ENCODE data around the gene FABP7. TPM values are rescaled to one million over a fixed set of nuclear protein-coding genes. Genes with fewer than 3 reads are reported as not detected.
A peak's percentile ranks its signal among the peaks of the same experiment; 100 is the strongest.

Gene FABP7
- total RNA-seq, 1 donor from 2014 or later = not detected

DNA sequence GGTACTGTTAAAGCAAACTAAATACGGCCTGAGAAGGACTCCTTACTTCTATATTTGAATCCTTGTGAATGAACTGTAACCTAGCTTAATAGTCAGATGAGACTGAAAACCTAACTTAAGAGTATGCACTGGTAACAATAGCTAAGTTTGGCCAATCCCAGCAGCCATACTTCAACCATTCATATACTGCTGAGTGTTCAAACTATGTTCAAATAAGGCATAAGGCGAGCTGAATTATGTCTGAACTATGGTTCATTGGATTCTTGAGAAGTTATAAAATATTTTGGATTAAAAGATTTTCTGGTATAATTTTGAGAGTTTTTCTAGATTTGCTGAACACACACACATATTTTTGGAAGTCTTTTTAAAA, 11.8 kb downstream of the FABP7 start:
- no peak for DNase-seq (ENCODE audit: low read depth)
- TF ChIP-seq, protein P1, sequence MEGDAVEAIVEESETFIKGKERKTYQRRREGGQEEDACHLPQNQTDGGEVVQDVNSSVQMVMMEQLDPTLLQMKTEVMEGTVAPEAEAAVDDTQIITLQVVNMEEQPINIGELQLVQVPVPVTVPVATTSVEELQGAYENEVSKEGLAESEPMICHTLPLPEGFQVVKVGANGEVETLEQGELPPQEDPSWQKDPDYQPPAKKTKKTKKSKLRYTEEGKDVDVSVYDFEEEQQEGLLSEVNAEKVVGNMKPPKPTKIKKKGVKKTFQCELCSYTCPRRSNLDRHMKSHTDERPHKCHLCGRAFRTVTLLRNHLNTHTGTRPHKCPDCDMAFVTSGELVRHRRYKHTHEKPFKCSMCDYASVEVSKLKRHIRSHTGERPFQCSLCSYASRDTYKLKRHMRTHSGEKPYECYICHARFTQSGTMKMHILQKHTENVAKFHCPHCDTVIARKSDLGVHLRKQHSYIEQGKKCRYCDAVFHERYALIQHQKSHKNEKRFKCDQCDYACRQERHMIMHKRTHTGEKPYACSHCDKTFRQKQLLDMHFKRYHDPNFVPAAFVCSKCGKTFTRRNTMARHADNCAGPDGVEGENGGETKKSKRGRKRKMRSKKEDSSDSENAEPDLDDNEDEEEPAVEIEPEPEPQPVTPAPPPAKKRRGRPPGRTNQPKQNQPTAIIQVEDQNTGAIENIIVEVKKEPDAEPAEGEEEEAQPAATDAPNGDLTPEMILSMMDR (IDR thresholded peaks at IDR 0.05; ENCODE audit: insufficient read depth, low read length, severe bottlenecking) = no peak
- H3K27me3 ChIP-seq (ENCODE audit: control insufficient read depth, insufficient read depth, low read length) = no peaks in the 10 kb centered on the region
- FAIRE-seq = no peak
- H3K36me3 ChIP-seq (ENCODE audit: control insufficient read depth, insufficient read depth, low read length) = no peaks in the 10 kb centered on the region
- H3K4me3 ChIP-seq (ENCODE audit: low read depth, low read length) = no peak overlapping the region

DNA sequence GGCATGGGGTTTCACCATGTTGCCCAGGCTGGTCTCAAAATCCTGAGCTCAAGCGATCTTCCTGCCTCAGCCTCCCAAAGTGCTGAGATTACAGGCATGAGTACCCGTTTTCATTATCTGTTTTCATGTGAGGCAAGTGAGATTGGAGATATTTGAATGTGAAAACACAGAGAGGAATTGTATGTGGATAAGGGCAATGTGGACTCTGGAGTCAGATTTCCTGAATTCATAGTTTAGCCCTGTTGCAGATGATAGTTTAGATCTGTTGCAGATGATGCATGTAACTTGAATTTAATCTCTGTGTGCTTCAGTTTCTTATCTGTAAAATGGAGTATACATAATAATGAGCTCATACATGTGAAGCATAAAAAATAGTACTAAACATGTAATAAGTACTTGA, 13.2 kb downstream of the FABP7 start:
- TF ChIP-seq, protein P1 (IDR thresholded peaks at IDR 0.05; ENCODE audit: insufficient read depth, low read length, severe bottlenecking) = no peak
- no peaks in the 10 kb centered on the region for H3K36me3 ChIP-seq (ENCODE audit: control insufficient read depth, insufficient read depth, low read length)
- FAIRE-seq = no peak
- no peak overlapping the region for H3K4me3 ChIP-seq (ENCODE audit: low read depth, low read length)
- no peak for DNase-seq (ENCODE audit: low read depth)
- H3K27me3 ChIP-seq (ENCODE audit: control insufficient read depth, insufficient read depth, low read length) = no peaks in the 10 kb centered on the region

DNA sequence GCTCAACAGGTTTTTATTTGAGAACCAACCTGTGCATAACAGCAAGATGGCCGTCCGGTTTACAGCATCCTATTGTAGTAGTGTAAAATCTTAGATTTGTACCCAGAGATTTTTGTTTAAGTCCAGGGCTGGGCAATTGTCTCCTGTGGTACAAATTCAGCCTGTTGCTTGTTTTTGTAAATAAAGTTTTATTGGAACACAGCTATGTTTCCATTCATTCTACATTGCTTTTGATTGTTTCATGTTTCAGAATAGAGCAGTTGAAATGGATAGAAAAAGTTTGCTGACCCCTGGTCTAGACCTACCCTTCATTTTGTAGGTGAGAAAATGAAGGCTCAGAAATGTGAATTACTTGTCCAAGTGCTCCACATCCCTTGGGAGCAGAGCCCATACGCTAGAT, 18.0 kb downstream of the FABP7 start:
- TF ChIP-seq, protein P1 (IDR thresholded peaks at IDR 0.05; ENCODE audit: insufficient read depth, low read length, severe bottlenecking) = no peak
- H3K36me3 ChIP-seq (ENCODE audit: control insufficient read depth, insufficient read depth, low read length) = no peaks in the 10 kb centered on the region
- no peaks in the 10 kb centered on the region for H3K27me3 ChIP-seq (ENCODE audit: control insufficient read depth, insufficient read depth, low read length)
- no peak for FAIRE-seq
- no peak for DNase-seq (ENCODE audit: low read depth)
- H3K4me3 ChIP-seq (ENCODE audit: low read depth, low read length) = no peak overlapping the region

DNA sequence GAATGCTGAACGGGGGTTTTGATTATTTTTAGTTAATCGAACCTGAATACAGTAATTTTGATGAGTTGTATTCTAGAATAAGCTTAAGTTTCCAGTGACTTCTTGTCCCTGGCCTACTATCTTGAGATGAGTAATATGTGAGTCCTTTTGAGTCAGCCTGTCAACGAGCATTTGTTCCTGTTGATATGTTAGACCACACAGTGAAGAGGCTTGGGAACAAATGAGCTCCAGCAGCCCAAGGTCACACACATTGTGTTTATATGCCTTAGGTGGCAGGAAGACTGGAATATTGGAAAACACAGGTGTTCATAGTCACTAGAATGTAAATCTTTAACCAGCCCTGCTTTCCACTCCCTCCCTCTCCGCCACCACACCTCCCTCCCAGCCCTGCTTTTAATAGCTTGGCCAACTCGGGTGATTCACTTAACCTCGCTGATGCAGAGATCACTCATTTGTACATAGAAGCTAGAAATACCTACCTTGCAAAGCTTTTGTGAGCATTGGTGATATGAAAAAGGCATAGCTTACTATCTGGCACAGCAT, 18.7 kb downstream of the FABP7 start:
- TF ChIP-seq, protein P1 (IDR thresholded peaks at IDR 0.05; ENCODE audit: insufficient read depth, low read length, severe bottlenecking) = no peak
- Histone ChIP-seq H3K36me3 (ENCODE audit: control insufficient read depth, insufficient read depth, low read length) (no peaks in the 10 kb centered on the region), H3K27me3 (ENCODE audit: control insufficient read depth, insufficient read depth, low read length) (no peaks in the 10 kb centered on the region), H3K4me3 (ENCODE audit: low read depth, low read length) (no peak overlapping the region)
- FAIRE-seq (peak; percentile 90), DNase-seq (ENCODE audit: low read depth) (peak; percentile 90)

DNA sequence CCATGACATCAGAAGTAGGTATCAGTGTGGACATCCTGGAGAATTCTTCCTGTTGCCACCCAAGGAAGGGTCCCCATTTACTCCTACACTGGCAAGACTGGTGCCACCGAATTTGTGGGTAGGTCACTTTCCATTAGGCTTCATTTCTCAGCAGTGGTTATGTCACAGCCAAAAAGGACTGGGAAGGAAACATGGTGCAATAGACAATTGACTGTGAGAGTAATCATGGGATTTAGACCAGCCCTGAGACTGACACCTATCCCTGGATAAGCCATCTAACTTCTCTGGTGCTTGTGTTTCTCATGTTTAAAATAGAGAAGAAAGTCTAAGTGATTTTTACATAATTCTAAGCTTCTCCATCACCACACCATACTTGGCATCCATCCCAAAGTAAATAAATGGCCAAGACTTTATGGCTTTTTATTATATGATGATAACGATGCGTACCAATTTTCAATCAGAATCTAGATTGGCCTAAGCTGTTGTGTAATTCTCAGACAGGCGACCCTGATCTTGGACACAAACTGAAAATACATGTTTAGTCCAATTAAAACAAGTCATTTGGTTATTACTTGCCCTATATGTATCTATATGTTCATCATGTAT, 19.7 kb downstream of the FABP7 start:
- Histone ChIP-seq H3K36me3 (ENCODE audit: control insufficient read depth, insufficient read depth, low read length) (no peaks in the 10 kb centered on the region), H3K4me3 (ENCODE audit: low read depth, low read length) (no peak overlapping the region), H3K27me3 (ENCODE audit: control insufficient read depth, insufficient read depth, low read length) (no peaks in the 10 kb centered on the region)
- TF ChIP-seq, protein P1 (IDR thresholded peaks at IDR 0.05; ENCODE audit: insufficient read depth, low read length, severe bottlenecking) = no peak
- FAIRE-seq (no peak), DNase-seq (ENCODE audit: low read depth) (peak; percentile 23)
